ENCODE measurements around the gene SLFN12L.
A peak's percentile ranks its signal among the peaks of the same experiment; 100 is the strongest.
"Not testable (repeated sequence)": the region's sequence is repeated elsewhere in the genome, so short reads cannot be mapped to it uniquely, and the experiment has no call there.

The SLFN12L gene

GRCh38 chr17:35541434-35541833 is 4.0 kb upstream of the SLFN12L start:
- no peak for DNase-seq

- peak; percentile 79 for DNase-seq
Observed at GRCh38 chr17:35540589-35541404, 3.3 kb upstream of the SLFN12L start.

GRCh38 chr17:35539659-35540026 is 2.2 kb upstream of the SLFN12L start:
- DNase-seq, result no peak

- DNase-seq, result peak; percentile 63
Observed at GRCh38 chr17:35536664-35537171, 760 bp downstream of the SLFN12L start.

- DNase-seq, result not testable (repeated sequence)
Observed at GRCh38 chr17:35535406-35535805, 2.1 kb downstream of the SLFN12L start.

GRCh38 chr17:35534576-35535093 is 2.8 kb downstream of the SLFN12L start:
- DNase-seq, result no peak

GRCh38 chr17:35531160-35531559 is 6.3 kb downstream of the SLFN12L start:
- peak; percentile 51 for DNase-seq

GRCh38 chr17:35529866-35530265 is 7.6 kb downstream of the SLFN12L start:
- DNase-seq, result no peak

GRCh38 chr17:35529326-35529725 is 8.2 kb downstream of the SLFN12L start:
- not testable (repeated sequence) for DNase-seq

- no peak for DNase-seq
Observed at GRCh38 chr17:35523296-35523695, 14.2 kb downstream of the SLFN12L start.

GRCh38 chr17:35521654-35522256 is 15.7 kb downstream of the SLFN12L start:
- DNase-seq, result peak; percentile 76

- no peak for DNase-seq
Observed at GRCh38 chr17:35521150-35521549, 16.3 kb downstream of the SLFN12L start.

- peak; percentile 35 for DNase-seq
Observed at GRCh38 chr17:35519906-35520442, 17.5 kb downstream of the SLFN12L start.

- DNase-seq, result no peak
Observed at GRCh38 chr17:35519439-35519838, 18.0 kb downstream of the SLFN12L start.

GRCh38 chr17:35518431-35518830 is 19.0 kb downstream of the SLFN12L start:
- not testable (repeated sequence) for DNase-seq

GRCh38 chr17:35515027-35515426 is 22.5 kb downstream of the SLFN12L start:
- DNase-seq, result no peak

- no peak for DNase-seq
Observed at GRCh38 chr17:35514564-35514963, 22.9 kb downstream of the SLFN12L start.

- no peak for DNase-seq
Observed at GRCh38 chr17:35510052-35510451, 27.4 kb downstream of the SLFN12L start.

- not testable (repeated sequence) for DNase-seq
Observed at GRCh38 chr17:35507714-35508113, 29.8 kb downstream of the SLFN12L start.

GRCh38 chr17:35499548-35499947 is 37.9 kb downstream of the SLFN12L start:
- no peak for DNase-seq

- DNase-seq, result no peak
Observed at GRCh38 chr17:35498448-35499178, 38.9 kb downstream of the SLFN12L start.

GRCh38 chr17:35496451-35497290 is 40.8 kb downstream of the SLFN12L start:
- DNase-seq, result no peak
